Measurements from ENCODE around the gene TMEM247.
A peak's percentile ranks its signal among the peaks of the same experiment; 100 is the strongest.

TMEM247 gene

DNA sequence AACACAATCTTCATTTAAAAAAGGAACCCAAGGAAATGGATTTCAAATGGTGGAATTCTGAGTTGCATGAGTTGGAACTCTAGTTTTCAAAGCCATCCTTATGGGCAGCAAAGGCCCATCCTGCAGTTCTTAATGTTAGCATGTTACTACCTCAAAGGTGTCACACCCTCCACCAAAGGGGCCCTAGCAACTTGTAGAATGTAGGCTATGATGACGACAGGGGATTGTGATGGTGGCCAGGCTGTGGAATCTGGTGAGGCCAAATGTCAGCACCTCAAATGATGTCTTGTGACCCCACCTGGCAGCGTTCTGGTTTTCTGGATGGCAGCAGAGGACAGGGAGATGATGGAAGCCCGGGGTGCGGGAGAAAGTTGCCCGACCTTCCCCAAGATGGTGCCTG is at the start of gene TMEM247:
Gene TMEM247 (plus strand): TSS at position 301 of the 400 bp plus-strand sequence.
- DNase-seq (ENCODE audit: low read depth) = no peak

DNA sequence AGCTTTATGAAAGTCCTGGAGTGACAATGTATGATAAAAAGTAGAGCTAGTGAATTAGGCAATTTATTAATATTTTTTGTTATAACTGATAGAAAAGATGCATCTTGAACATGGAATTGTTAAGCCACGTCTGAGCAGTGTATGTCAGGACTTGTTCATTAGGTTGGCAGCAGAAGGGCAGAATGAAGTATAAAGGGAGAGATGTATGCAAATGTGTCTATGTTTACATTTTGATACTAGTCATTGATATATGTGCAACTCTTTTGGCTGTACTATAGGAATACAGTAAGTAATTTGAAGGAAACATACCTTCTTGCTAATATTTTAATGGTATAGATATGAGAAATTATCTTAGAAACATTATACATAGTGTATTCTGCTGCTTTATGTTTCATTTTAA is 49.0 kb upstream of the TMEM247 start:
- no peak for DNase-seq (ENCODE audit: low read depth)

GRCh38 chr2:46430992-46431391 is 48.4 kb upstream of the TMEM247 start:
- DNase-seq (ENCODE audit: low read depth) = no peak

- DNase-seq (ENCODE audit: low read depth) = peak; percentile 21
Observed at GRCh38 chr2:46431481-46432235, 47.7 kb upstream of the TMEM247 start.

DNA sequence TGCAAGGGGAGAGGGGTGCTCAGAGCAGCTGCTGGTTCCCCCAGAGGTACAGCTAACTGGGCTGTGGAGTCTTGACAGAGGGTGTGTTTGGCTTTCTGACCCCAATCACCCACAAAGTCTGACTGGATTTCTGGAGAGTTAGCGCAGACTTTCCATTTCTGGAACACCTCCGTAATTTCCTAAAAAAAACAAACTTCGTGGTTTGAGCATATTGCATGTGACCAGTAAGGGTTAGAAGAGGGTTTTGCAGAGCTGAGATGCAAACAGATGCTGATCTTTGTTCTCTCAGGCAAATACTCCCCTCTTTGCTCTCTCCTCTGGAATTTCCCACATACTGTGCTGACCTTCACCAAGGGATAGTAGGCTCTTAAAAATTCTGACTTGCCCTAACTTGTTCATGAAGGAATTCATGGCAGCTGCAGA is 44.5 kb upstream of the TMEM247 start:
- DNase-seq (ENCODE audit: low read depth) = peak; percentile 36

- DNase-seq (ENCODE audit: low read depth) = no peak
Observed at GRCh38 chr2:46435353-46435752, 44.0 kb upstream of the TMEM247 start.

- no peak for DNase-seq (ENCODE audit: low read depth)
Observed at GRCh38 chr2:46435796-46436360, 43.5 kb upstream of the TMEM247 start.

DNA sequence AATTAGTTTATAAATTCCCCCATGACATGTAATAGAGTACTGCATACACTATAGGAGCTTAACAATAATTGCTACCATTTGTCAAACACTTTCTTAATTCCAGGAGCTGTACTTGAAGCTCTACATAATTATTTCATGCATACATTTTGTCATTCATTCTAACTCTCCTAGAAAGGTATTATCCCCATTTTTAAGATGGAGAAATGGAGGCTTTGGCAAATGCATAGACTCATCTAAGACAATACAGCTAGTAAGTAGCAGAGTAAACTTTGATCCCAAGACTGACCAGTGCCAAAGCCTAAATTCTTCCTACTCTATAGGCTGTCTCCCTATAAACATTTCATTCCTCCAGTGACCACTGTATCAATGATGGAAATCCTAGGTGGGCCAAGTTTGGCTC is 42.6 kb upstream of the TMEM247 start:
- DNase-seq (ENCODE audit: low read depth) = no peak

GRCh38 chr2:46438102-46438501 is 41.3 kb upstream of the TMEM247 start:
- no peak for DNase-seq (ENCODE audit: low read depth)

GRCh38 chr2:46438794-46439193 is 40.6 kb upstream of the TMEM247 start:
- no peak for DNase-seq (ENCODE audit: low read depth)

GRCh38 chr2:46439582-46439981 is 39.8 kb upstream of the TMEM247 start:
- no peak for DNase-seq (ENCODE audit: low read depth)

GRCh38 chr2:46441838-46442712 is 37.3 kb upstream of the TMEM247 start:
- no peak for DNase-seq (ENCODE audit: low read depth)

DNA sequence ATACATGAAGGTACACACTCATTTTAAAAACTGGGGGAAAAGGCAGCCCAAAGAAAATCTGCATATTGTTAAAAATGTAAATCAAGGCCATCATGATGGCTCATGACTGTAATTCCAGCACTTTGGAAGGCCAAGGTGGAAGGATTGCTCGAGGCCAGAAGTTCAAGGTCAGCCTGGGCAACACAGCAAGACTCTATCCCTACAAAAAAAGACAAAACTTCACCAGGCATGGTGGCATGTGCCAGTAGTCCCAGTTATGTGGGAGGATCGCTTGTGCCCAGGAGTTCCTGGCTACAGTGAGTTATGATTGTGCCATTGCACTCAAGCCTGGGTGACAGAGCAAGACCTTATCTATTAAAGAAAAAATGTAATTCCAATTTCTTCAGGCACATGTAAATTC is 34.6 kb upstream of the TMEM247 start:
- no peak for DNase-seq (ENCODE audit: low read depth)

DNA sequence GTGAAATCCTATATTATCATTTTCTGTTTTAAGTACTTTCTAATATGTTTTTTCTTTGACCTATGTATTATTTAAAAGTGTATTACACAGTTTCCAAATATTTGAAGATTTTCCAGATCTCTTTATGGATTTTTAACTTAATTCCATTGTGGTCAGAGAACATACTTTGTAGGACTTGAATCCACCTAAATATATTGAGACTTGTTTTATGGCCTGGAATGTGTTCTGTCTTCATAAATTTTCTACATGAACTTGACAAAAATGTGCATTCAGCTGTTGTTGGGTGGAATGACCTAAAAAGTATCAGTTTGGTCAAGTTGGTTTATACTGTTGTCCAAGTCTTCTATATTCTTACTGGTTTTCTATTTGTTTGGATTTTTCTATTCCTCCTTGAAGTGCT is 33.8 kb upstream of the TMEM247 start:
- no peak for DNase-seq (ENCODE audit: low read depth)

- DNase-seq (ENCODE audit: low read depth) = no peak
Observed at GRCh38 chr2:46446871-46447568, 32.3 kb upstream of the TMEM247 start.

DNA sequence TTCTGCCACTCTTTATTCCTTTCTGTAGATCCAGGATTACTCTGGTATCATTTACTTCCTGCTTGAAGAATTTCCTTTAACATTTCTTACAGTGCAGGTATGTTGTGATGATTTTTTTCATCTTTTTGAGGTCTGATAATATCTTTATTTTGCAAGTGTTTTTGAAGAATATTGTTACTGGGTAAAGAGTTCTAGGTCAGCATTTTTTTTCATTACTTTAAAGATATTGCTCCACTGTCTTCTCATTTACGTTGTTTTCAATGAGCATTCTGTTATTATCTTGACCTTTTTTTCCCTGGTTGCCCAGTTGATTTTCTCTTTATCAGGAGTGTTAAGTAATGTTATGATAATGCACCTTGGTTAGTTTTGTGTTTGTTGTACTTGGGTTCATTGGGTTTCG is 31.7 kb upstream of the TMEM247 start:
- DNase-seq (ENCODE audit: low read depth) = no peak

- DNase-seq (ENCODE audit: low read depth) = no peak
Observed at GRCh38 chr2:46448111-46448510, 31.3 kb upstream of the TMEM247 start.

- DNase-seq (ENCODE audit: low read depth) = no peak
Observed at GRCh38 chr2:46448641-46449040, 30.7 kb upstream of the TMEM247 start.

- no peak for DNase-seq (ENCODE audit: low read depth)
Observed at GRCh38 chr2:46449700-46450099, 29.7 kb upstream of the TMEM247 start.

DNA sequence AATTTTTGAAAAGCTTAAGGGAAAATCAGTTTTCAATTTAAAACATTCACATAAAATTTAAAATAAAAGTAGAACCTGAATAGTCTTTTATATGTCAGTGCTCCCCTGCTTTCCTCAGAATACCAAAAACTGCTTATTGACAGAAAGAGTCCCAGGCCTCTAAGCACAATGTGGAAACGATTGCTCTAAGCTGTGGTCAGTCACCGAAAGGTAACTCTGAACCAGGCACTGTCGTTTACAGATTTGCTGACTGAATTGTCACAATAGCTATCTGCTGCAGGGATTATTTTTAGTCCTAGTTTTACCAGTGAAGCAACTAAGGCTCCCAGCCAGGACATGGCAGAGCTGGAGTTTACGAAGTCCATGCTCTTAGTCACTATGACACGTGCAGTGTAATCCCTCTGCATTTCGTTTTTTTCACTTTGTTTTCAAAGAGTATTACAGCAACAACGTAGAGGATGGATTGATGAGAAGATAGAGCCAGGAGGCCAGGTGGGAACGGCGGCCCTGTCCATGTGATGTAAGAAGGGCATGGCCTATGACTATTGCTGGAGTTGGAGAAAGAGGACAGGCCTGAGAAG is 28.1 kb upstream of the TMEM247 start:
- DNase-seq (ENCODE audit: low read depth) = peak; percentile 47

GRCh38 chr2:46456789-46457188 is 22.6 kb upstream of the TMEM247 start:
- no peak for DNase-seq (ENCODE audit: low read depth)

Data from stromal cell of bone marrow (primary cell).